Sigmoid colon (tissue), 4 donors: Measurements from ENCODE around the gene KCNQ2.

ENCODE experiments used
- EP300 ChIP-seq, 4 donors: sonication (generic); formaldehyde crosslinking; IDR thresholded peaks; one replicate each; pipeline ENCODE4 v1.6.1; 2017; ENCODE audit warnings: antibody characterized with exemption in 4 of 4
- POLR2A ChIP-seq, 2 donors: fragments of 450-650 bp; IDR thresholded peaks; one replicate each; pipeline ENCODE4 v1.6.1; 2016; ENCODE audit warnings: antibody characterized with exemption in 2 of 2, mild to moderate bottlenecking in 2 of 2, moderate library complexity in 2 of 2
- POLR2AphosphoS5 ChIP-seq, 4 donors: sonication (generic); formaldehyde crosslinking; IDR thresholded peaks; one replicate each; pipeline ENCODE4 v1.6.1; 2017; ENCODE audit warnings: antibody characterized with exemption in 4 of 4
- TF ChIP-seq, protein P1 (sequence below), 4 experiments: fragments of 450-650 bp in 3 of 4; fragments of 200-600 bp in 1 of 4; IDR thresholded peaks; one replicate each; pipeline ENCODE4 v1.5.1; 2016 to 2019; ENCODE audit warnings: antibody characterized with exemption in 4 of 4, mild to moderate bottlenecking in 3 of 4, moderate library complexity in 2 of 4

DNA sequence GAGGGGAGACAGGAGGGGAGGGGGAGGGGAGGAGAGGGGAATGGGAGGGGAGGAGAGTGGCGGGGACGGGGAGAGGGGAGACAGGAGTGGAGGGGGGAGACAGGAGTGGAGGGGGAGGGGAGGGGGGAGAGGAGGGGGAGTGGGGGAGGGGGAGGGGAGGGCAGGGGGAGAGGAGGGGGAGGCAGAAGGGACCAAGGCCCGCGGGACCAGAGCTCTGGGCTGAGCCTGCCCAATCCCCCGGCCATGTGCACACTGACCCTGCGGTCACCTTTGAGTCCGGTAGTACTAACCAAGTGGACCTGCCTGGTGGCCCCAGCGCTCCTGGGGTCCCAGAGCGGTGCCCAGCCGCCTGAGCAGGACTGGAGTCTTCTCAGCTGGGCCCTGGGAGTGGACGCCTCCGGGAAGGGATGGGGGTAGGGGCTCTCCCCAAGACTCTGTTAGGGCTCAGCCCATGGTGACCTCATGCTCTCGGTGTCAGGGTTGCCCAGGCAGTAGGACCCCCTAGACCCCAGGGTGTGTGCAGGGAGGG, 471 bp upstream of the KCNQ2 start:
- TF ChIP-seq, protein P1, sequence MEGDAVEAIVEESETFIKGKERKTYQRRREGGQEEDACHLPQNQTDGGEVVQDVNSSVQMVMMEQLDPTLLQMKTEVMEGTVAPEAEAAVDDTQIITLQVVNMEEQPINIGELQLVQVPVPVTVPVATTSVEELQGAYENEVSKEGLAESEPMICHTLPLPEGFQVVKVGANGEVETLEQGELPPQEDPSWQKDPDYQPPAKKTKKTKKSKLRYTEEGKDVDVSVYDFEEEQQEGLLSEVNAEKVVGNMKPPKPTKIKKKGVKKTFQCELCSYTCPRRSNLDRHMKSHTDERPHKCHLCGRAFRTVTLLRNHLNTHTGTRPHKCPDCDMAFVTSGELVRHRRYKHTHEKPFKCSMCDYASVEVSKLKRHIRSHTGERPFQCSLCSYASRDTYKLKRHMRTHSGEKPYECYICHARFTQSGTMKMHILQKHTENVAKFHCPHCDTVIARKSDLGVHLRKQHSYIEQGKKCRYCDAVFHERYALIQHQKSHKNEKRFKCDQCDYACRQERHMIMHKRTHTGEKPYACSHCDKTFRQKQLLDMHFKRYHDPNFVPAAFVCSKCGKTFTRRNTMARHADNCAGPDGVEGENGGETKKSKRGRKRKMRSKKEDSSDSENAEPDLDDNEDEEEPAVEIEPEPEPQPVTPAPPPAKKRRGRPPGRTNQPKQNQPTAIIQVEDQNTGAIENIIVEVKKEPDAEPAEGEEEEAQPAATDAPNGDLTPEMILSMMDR (IDR thresholded peaks at IDR 0.05), result no peak
- TF ChIP-seq POLR2AphosphoS5 (IDR thresholded peaks at IDR 0.05), result no peak
- no peak for TF ChIP-seq POLR2A (IDR thresholded peaks at IDR 0.05)
- TF ChIP-seq EP300 (IDR thresholded peaks at IDR 0.05), result no peak
